Chondrocyte (in vitro differentiated cells): Measurements from ENCODE around the gene NAA38. TPM values are rescaled to one million over a fixed set of nuclear protein-coding genes. Genes with fewer than 3 reads are reported as not detected.
A peak's percentile ranks its signal among the peaks of the same experiment; 100 is the strongest.

Source experiments
- DNase-seq: peaks from one replicate; pipeline ENCODE4 v3.0.0; 2021; ENCODE audit warnings: mixed read lengths, low spot score
- H3K27ac Mint-ChIP-seq: one replicate; pipeline ENCODE4 v1.8.0; 2021; ENCODE audit warnings: mild to moderate bottlenecking, moderate library complexity, mixed read lengths; ENCODE audit not compliant: unreplicated experiment
- H3K27me3 Mint-ChIP-seq: 2 replicates; pipeline ENCODE4 v1.8.0; 2021; ENCODE audit warnings: low read depth, mixed read lengths
- H3K36me3 Mint-ChIP-seq: 2 replicates; pipeline ENCODE4 v1.8.0; 2021; ENCODE audit warnings: low read depth, mixed read lengths
- H3K4me1 Mint-ChIP-seq: 2 replicates; pipeline ENCODE4 v1.8.0; 2021; ENCODE audit warnings: low read depth, mild to moderate bottlenecking, mixed read lengths
- H3K4me3 Mint-ChIP-seq: one replicate; pipeline ENCODE4 v1.8.0; 2021; ENCODE audit warnings: mild to moderate bottlenecking, moderate library complexity, mixed read lengths; ENCODE audit not compliant: unreplicated experiment
- H3K9me3 Mint-ChIP-seq: 2 replicates; pipeline ENCODE4 v1.8.0; 2021; ENCODE audit warnings: low read depth, mixed read lengths
- total RNA-seq: library from RNA; stranded (reverse); gene quantifications from 3 replicates; pipeline ENCODE4 v1.2.1, GENCODE V29; 2021
- TF ChIP-seq, protein P1 (sequence below): fragments of 200-600 bp; sonication (generic); IDR thresholded peaks from 2 replicates; pipeline ENCODE4 v1.5.0; 2021; ENCODE audit warnings: antibody characterized with exemption, mild to moderate bottlenecking, moderate library complexity

Gene NAA38
- total RNA-seq, 1 donor from 2014 or later: 52.9 TPM

DNA sequence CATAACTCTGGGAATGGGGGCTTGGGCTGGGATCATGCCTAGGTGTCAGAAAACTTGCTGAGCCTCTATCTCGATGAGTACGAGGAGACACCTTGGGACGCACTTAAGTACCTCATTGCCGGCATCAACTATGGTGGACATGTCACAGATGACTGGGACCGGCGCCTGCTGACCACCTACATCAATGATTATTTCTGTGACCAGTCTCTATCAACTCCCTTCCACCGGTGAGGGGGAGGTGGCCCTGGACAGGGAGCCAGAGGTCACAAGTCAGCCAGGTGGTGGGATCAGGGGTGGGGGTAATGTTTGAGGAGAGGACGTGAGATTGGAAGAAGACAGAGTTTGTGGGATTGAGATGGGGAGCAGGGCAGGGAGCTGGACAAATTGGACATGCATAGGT is 26.7 kb downstream of the NAA38 start:
- TF ChIP-seq, protein P1, sequence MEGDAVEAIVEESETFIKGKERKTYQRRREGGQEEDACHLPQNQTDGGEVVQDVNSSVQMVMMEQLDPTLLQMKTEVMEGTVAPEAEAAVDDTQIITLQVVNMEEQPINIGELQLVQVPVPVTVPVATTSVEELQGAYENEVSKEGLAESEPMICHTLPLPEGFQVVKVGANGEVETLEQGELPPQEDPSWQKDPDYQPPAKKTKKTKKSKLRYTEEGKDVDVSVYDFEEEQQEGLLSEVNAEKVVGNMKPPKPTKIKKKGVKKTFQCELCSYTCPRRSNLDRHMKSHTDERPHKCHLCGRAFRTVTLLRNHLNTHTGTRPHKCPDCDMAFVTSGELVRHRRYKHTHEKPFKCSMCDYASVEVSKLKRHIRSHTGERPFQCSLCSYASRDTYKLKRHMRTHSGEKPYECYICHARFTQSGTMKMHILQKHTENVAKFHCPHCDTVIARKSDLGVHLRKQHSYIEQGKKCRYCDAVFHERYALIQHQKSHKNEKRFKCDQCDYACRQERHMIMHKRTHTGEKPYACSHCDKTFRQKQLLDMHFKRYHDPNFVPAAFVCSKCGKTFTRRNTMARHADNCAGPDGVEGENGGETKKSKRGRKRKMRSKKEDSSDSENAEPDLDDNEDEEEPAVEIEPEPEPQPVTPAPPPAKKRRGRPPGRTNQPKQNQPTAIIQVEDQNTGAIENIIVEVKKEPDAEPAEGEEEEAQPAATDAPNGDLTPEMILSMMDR: no peak
- H3K4me1 Mint-ChIP-seq: peaks cover 18% of the 10 kb centered on the region
- H3K4me3 Mint-ChIP-seq: no peak overlapping the region
- no peak for DNase-seq
- no peaks in the 10 kb centered on the region for H3K9me3 Mint-ChIP-seq
- no peak overlapping the region for H3K27ac Mint-ChIP-seq
- H3K27me3 Mint-ChIP-seq: peaks cover 19% of the 10 kb centered on the region
- H3K36me3 Mint-ChIP-seq: no peaks in the 10 kb centered on the region

DNA sequence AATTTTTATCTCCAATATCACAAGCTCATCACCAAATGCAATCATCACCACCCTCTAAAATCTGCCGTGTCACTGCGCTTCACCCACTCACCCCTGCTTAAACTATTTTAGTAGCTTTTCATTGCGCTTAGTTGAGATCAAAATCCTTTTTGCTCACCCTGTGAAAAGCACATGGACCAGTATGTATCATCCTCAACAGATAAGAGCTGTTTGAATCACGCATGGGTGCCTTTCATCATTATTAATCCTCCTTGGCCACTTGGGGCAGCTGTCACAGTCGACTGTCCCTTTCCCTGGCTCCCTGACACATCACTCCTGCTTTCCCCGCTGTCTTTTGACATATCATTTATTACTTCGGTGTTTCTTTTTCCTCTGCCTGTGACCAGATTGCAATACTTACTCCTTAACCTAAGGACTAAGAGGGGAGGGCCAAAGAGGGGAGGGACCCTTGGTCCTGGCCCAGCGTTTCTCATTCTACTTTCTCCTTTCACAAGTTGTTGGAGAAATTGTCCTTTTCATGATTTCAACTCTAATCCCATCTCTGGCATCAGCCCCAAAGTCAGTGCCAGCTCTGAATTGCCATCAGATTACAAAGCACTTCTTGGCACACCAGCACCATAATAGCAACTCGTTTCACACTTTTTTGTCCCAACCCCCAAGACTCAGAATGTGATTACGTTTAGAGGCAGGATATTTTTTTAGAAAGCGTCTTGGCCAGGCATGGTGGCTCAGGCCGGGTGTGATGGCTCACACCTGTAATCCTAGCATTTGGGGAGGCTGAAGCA is 32.0 kb downstream of the NAA38 start:
- Mint-ChIP-seq H3K9me3 (no peaks in the 10 kb centered on the region), H3K27me3 (peaks cover 33% of the 10 kb centered on the region), H3K4me3 (no peak overlapping the region), H3K27ac (no peak overlapping the region), H3K4me1 (no peaks in the 10 kb centered on the region), H3K36me3 (no peaks in the 10 kb centered on the region)
- TF ChIP-seq, protein P1: peak; percentile 48
- DNase-seq: peak; percentile 5

DNA sequence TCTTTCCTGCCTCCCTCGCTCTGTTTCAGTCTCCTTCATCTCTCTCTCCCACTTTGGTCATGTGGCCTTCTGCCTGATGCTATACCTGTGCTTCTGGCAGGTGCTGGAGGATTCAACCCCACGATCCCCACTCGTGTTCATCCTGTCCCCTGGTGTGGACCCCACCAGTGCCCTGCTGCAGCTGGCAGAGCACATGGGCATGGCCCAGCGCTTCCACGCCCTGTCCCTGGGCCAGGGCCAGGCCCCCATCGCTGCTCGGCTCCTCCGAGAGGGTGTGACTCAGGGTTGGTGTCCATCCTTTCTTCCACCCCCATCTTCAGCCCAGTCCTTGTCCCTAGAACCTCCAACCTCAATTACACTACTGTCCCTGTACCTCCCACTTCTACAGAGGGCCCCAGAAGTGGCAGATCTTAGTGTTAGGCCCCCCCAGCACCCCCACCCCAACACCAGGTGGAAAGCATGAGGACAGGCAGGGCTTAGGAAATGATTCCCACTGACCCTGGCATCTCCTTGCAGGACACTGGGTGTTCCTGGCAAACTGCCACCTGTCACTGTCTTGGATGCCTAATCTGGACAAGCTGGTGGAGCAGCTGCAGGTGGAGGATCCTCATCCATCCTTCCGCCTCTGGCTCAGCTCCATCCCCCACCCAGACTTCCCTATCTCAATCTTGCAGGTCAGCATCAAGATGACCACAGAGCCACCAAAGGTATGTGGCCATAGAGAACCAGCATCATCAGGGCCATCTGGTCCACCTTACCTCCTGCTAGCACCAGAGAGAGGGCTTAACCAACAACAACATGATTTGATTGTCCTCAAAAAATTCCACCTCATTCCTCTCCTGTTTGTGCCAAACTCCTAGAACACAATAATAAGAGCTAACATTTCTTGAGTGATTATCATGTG is 33.1 kb downstream of the NAA38 start:
- no peaks in the 10 kb centered on the region for H3K36me3 Mint-ChIP-seq
- TF ChIP-seq, protein P1: no peak
- peaks cover 33% of the 10 kb centered on the region for H3K27me3 Mint-ChIP-seq
- H3K27ac Mint-ChIP-seq: no peak overlapping the region
- H3K4me1 Mint-ChIP-seq: no peaks in the 10 kb centered on the region
- H3K9me3 Mint-ChIP-seq: no peaks in the 10 kb centered on the region
- peak; percentile 76 for DNase-seq
- H3K4me3 Mint-ChIP-seq: no peak overlapping the region

DNA sequence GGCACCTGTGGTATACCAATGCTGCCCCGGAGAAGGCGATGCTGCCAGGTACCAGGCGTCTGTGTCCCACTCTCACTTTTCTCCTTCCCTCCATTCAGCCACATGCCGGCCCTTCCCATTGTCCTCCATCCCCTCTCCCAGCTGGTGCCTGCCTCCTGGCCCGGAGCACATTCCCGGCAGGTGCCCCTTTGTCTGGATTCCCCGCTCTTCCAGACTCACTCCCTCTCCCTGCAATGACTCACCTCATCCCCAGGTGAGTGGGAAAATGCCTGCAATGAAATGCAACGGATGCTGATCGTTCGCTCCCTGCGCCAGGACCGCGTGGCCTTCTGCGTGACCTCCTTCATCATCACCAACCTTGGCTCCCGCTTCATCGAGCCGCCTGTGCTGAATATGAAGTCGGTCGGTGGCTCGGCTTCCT is 33.8 kb downstream of the NAA38 start:
- H3K36me3 Mint-ChIP-seq: no peaks in the 10 kb centered on the region
- peak; percentile 86 for DNase-seq
- peaks cover 36% of the 10 kb centered on the region for H3K27me3 Mint-ChIP-seq
- no peaks in the 10 kb centered on the region for H3K9me3 Mint-ChIP-seq
- no peaks in the 10 kb centered on the region for H3K4me1 Mint-ChIP-seq
- no peak overlapping the region for H3K27ac Mint-ChIP-seq
- TF ChIP-seq, protein P1: no peak
- H3K4me3 Mint-ChIP-seq: no peak overlapping the region

DNA sequence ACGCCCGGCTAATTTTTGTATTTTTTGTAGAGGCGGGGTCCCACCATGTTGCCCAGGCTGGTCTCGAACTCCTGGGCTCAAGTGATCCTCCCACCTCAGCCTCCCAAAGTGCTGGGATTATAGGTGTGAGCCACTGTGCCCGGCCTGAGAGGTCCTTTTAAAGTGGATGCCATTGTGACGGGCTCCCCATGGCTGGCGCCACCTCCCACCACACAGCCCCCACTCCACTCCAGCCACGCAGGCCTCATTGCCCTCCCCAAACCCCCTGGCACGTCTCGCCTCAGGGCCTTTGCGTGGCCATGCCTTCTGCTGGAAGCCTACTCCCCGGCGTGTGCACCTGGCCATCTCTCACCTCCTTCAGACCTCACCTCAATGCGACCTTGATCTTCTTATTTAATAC is 35.2 kb downstream of the NAA38 start:
- no peaks in the 10 kb centered on the region for H3K9me3 Mint-ChIP-seq
- TF ChIP-seq, protein P1: no peak
- no peak overlapping the region for H3K27ac Mint-ChIP-seq
- no peak overlapping the region for H3K4me3 Mint-ChIP-seq
- H3K27me3 Mint-ChIP-seq: peaks cover 31% of the 10 kb centered on the region
- no peaks in the 10 kb centered on the region for H3K36me3 Mint-ChIP-seq
- peak; percentile 55 for DNase-seq
- H3K4me1 Mint-ChIP-seq: no peaks in the 10 kb centered on the region
